Retinal pigment epithelial cell (primary cell): ENCODE results near the gene ASCL5.

Source experiments
- DNase-seq: peaks from one replicate; pipeline ENCODE4 v3.0.0-alpha.2; 2010; ENCODE audit warnings: low read depth
- H3K4me3 ChIP-seq: 2 replicates; pipeline ENCODE4 v1.5.1; 2011; ENCODE audit warnings: mild to moderate bottlenecking, low read length, control low read depth, moderate library complexity
- TF ChIP-seq, protein P1 (sequence below): conservative IDR thresholded peaks from 2 replicates; pipeline ENCODE4 v1.5.1; 2011; ENCODE audit warnings: low read depth, low read length, control low read depth, inconsistent platforms

ASCL5 gene

DNA sequence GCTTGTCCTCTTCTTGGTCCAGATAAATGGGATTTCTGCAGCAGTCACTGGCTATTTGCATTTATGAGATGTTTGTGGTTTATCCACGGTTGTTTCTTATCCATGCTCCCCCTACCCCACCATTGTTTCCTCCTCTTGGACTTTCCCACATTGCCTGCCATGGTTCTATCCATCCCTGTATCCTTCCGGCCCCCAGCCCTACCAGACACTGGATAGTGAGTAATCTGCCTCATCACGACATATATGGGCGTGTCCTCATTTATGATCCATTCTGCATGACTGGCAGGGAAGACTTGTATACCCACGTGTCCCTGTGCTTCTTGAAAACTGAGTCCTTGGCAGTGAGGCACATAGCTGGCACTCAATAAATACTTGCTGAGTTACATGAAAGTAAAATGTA is 54.8 kb downstream of the ASCL5 start:
- no peak overlapping the region for H3K4me3 ChIP-seq
- no peak for DNase-seq
- TF ChIP-seq, protein P1, sequence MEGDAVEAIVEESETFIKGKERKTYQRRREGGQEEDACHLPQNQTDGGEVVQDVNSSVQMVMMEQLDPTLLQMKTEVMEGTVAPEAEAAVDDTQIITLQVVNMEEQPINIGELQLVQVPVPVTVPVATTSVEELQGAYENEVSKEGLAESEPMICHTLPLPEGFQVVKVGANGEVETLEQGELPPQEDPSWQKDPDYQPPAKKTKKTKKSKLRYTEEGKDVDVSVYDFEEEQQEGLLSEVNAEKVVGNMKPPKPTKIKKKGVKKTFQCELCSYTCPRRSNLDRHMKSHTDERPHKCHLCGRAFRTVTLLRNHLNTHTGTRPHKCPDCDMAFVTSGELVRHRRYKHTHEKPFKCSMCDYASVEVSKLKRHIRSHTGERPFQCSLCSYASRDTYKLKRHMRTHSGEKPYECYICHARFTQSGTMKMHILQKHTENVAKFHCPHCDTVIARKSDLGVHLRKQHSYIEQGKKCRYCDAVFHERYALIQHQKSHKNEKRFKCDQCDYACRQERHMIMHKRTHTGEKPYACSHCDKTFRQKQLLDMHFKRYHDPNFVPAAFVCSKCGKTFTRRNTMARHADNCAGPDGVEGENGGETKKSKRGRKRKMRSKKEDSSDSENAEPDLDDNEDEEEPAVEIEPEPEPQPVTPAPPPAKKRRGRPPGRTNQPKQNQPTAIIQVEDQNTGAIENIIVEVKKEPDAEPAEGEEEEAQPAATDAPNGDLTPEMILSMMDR = no peak

DNA sequence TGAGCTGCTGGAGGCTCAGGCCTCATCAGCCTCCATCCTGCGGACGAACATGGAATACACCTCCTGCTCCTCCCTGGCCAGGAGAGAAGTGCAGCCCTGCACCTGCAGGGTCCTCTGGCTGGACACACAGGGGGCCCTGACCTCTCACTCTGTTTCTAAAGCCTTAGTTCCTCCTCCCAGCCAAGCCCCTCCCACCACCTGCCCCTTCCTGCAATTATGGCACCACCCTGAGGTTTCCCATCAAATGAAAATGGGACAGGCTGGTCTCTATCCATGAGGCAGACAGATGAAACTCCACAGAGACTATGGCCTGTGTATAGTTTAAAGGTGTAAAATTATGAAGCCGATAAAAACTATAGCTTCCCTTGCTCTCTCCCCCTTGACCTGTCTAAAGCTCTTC is 57.3 kb downstream of the ASCL5 start:
- H3K4me3 ChIP-seq = no peak overlapping the region
- TF ChIP-seq, protein P1 = no peak
- DNase-seq = no peak

GRCh38 chr1:201068976-201069375 is 58.0 kb downstream of the ASCL5 start:
- H3K4me3 ChIP-seq = no peak overlapping the region
- TF ChIP-seq, protein P1 = no peak
- no peak for DNase-seq

GRCh38 chr1:201066986-201067385 is 60.0 kb downstream of the ASCL5 start:
- no peak for DNase-seq
- TF ChIP-seq, protein P1 = no peak
- H3K4me3 ChIP-seq = no peak overlapping the region

- no peak for DNase-seq
- no peak overlapping the region for H3K4me3 ChIP-seq
- TF ChIP-seq, protein P1 = no peak
Measured at GRCh38 chr1:201065686-201066085, 61.3 kb downstream of the ASCL5 start.

DNA sequence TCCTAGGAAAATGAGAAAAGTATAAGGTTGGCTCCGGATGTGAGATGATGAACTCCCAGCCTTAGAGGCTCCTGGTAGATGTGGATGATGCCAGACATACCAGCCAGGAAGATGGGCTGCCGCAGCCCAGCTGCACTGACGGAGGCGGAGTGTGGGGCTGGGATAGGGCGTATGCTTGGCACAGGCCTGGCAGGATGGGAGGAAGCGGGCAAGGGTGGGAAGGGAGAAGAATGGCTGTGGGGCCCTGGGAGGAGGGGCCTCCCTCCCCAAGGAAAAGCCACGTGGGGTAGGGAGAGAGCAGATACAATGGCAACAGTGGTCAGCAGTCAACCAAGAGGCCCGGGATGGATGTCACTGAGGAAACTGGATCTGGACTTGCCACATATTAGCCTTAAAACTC is 62.2 kb downstream of the ASCL5 start:
- DNase-seq = no peak
- TF ChIP-seq, protein P1 = no peak
- no peak overlapping the region for H3K4me3 ChIP-seq
